ENCODE measurements around the gene ZFP69B. TPM values are rescaled to one million over a fixed set of nuclear protein-coding genes. Genes with fewer than 3 reads are reported as not detected.

The ZFP69B gene
- total RNA-seq, 1 experiment from 2014 or later: 3.7 TPM

- H2AFZ ChIP-seq: no peak overlapping the region
- no peaks in the 10 kb centered on the region for H3K4me1 ChIP-seq (replicated peaks; ENCODE audit: insufficient read depth)
- no peaks in the 10 kb centered on the region for H4K20me1 ChIP-seq (ENCODE audit: insufficient read depth)
- ChIA-PET CTCF (no interaction called here), POLR2A (ENCODE audit: unreplicated experiment) (no interaction called here)
- no peak overlapping the region for H3K4me2 ChIP-seq
- TF ChIP-seq, protein P1, sequence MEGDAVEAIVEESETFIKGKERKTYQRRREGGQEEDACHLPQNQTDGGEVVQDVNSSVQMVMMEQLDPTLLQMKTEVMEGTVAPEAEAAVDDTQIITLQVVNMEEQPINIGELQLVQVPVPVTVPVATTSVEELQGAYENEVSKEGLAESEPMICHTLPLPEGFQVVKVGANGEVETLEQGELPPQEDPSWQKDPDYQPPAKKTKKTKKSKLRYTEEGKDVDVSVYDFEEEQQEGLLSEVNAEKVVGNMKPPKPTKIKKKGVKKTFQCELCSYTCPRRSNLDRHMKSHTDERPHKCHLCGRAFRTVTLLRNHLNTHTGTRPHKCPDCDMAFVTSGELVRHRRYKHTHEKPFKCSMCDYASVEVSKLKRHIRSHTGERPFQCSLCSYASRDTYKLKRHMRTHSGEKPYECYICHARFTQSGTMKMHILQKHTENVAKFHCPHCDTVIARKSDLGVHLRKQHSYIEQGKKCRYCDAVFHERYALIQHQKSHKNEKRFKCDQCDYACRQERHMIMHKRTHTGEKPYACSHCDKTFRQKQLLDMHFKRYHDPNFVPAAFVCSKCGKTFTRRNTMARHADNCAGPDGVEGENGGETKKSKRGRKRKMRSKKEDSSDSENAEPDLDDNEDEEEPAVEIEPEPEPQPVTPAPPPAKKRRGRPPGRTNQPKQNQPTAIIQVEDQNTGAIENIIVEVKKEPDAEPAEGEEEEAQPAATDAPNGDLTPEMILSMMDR (conservative IDR thresholded peaks at IDR 0.05): no peak
- no peak for TF ChIP-seq EZH2 (IDR thresholded peaks at IDR 0.05; ENCODE audit: low read depth)
- H3K36me3 ChIP-seq (ENCODE audit: low read depth): no peaks in the 10 kb centered on the region
- H3K9me3 ChIP-seq (ENCODE audit: insufficient read depth, low read depth): peaks cover 59% of the 10 kb centered on the region
- BruUV-seq (replicated peaks): no TSS peak
- H3F3A ChIP-seq (ENCODE audit: insufficient read depth, low read depth): no peaks in the 10 kb centered on the region
- no peaks in the 10 kb centered on the region; the same call in 1 of the 2 replicates for H3K27me3 ChIP-seq (ENCODE audit: insufficient read depth, low read depth)
- no peak overlapping the region for H3K27ac ChIP-seq
- no peaks in the 10 kb centered on the region for H3K9me2 ChIP-seq (ENCODE audit: insufficient read depth)
- no peak for DNase-seq
- no peaks in the 10 kb centered on the region for H3K79me2 ChIP-seq (ENCODE audit: low read depth)
- H3K4me3 ChIP-seq: no peak overlapping the region
- intact Hi-C loops (cut with micrococcal nuclease; ENCODE audit: unreplicated experiment): no loop called here
Observed at GRCh38 chr1:40469327-40469726, 19.1 kb downstream of the ZFP69B start.

DNA sequence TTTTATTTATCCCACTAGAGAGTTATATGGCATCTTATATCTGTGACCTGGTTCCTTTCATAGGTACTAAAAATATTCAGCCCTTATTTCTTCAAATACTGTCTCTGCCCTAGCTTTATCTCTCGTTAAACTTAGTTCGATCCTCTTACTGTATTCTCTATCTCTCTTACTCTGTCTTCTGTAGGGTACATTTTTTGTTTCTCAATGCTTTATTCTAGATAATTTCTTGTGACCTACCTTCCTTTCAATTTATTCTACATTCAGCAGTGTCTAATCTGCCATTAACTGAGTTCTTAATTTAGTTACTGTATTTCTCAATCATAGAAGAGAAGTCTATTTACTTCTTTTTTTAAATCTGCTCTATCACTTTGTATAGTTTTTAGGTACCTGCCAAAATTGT is 25.0 kb downstream of the ZFP69B start:
- no peak overlapping the region for H3K4me3 ChIP-seq
- no peaks in the 10 kb centered on the region for H4K20me1 ChIP-seq (ENCODE audit: insufficient read depth)
- H3K9me2 ChIP-seq (ENCODE audit: insufficient read depth): no peaks in the 10 kb centered on the region
- no peak overlapping the region for H3K4me2 ChIP-seq
- no peak for DNase-seq
- H3F3A ChIP-seq (ENCODE audit: insufficient read depth, low read depth): no peaks in the 10 kb centered on the region
- ChIA-PET POLR2A (ENCODE audit: unreplicated experiment) (no interaction called here), CTCF (interaction anchor here (0.5 kb wide), 1 partner anchor 555 kb away, joined by 5 read pairs; no protein-coding TSS in a partner anchor)
- TF ChIP-seq EZH2 (IDR thresholded peaks at IDR 0.05; ENCODE audit: low read depth): no peak
- TF ChIP-seq, protein P1 (conservative IDR thresholded peaks at IDR 0.05): no peak
- no peak overlapping the region for H3K27ac ChIP-seq
- intact Hi-C loops (cut with micrococcal nuclease; ENCODE audit: unreplicated experiment): no loop called here
- no peak overlapping the region for H2AFZ ChIP-seq
- BruUV-seq (replicated peaks): no TSS peak
- H3K36me3 ChIP-seq (ENCODE audit: low read depth): 0 out of 2 replicates have a peak, but pooled peaks cover 5% of the 10 kb centered on the region
- peaks cover 33% of the 10 kb centered on the region for H3K9me3 ChIP-seq (ENCODE audit: insufficient read depth, low read depth)
- peaks cover 9% of the 10 kb centered on the region; the same call in 1 of the 2 replicates for H3K4me1 ChIP-seq (replicated peaks; ENCODE audit: insufficient read depth)
- H3K79me2 ChIP-seq (ENCODE audit: low read depth): no peaks in the 10 kb centered on the region
- H3K27me3 ChIP-seq (ENCODE audit: insufficient read depth, low read depth): no peaks in the 10 kb centered on the region; the same call in 1 of the 2 replicates

GRCh38 chr1:40476924-40477677 is 26.8 kb downstream of the ZFP69B start, which contains the start of gene ZFP69:
TSS of gene ZFP69 (plus strand) at chr1:40477290. CDS start at chr1:40479362, 2,072 bp downstream.
- Histone ChIP-seq H3K4me2 (peak within 1 kb of the TSS; percentile 81), H3K9me3 (ENCODE audit: insufficient read depth, low read depth) (peaks cover 31% of the 10 kb centered on the region), H4K20me1 (ENCODE audit: insufficient read depth) (no peaks in the 10 kb centered on the region), H3K79me2 (ENCODE audit: low read depth) (no peaks in the 10 kb centered on the region), H3K27ac (no peak within 1 kb of the TSS), H3F3A (ENCODE audit: insufficient read depth, low read depth) (no peaks in the 10 kb centered on the region), H3K27me3 (ENCODE audit: insufficient read depth, low read depth) (no peaks in the 10 kb centered on the region), H3K4me1 (replicated peaks; ENCODE audit: insufficient read depth) (peaks cover 9% of the 10 kb centered on the region; the same call in 1 of the 2 replicates), H3K9me2 (ENCODE audit: insufficient read depth) (no peaks in the 10 kb centered on the region), H3K4me3 (peak within 1 kb of the TSS; percentile 100), H2AFZ (peak within 1 kb of the TSS; percentile 99), H3K36me3 (ENCODE audit: low read depth) (peaks cover 9% of the 10 kb centered on the region; the same call in 1 of the 2 replicates)
- DNase-seq: peak in 1 of 2 experiments; percentile 72
- no peak for TF ChIP-seq EZH2 (IDR thresholded peaks at IDR 0.05; ENCODE audit: low read depth)
- TF ChIP-seq, protein P1 (conservative IDR thresholded peaks at IDR 0.05): no peak
- POLR2A ChIA-PET (ENCODE audit: unreplicated experiment): interaction anchor here (0.6 kb wide), 1 partner anchor 506 kb away, joined by 3 read pairs; no protein-coding TSS in a partner anchor
- CTCF ChIA-PET: interaction anchor here (0.9 kb wide), 1 partner anchor 31 kb away, joined by 4 read pairs; the partner anchor contains the start of gene EXO5
- BruUV-seq (replicated peaks): TSS peak; percentile 9
- intact Hi-C loops (cut with micrococcal nuclease; ENCODE audit: unreplicated experiment): no loop called here

Measured in PC-9 (cell line).